GM04503 (cell line): Measurements from ENCODE around the gene ABCF1.

Source experiments
- DNase-seq: peaks from one replicate; pipeline ENCODE4 v3.0.0-alpha.2; 2012; ENCODE audit warnings: low read depth

Gene ABCF1

GRCh38 chr6:30626484-30627366 lies 55.5 kb downstream of the ABCF1 start, which contains the start of gene ATAT1:
Gene ATAT1 (plus strand): TSS chr6:30626874.
- DNase-seq = no peak

GRCh38 chr6:30635834-30636233 lies 64.6 kb downstream of the ABCF1 start:
- no peak for DNase-seq

GRCh38 chr6:30640481-30640880 lies 69.2 kb downstream of the ABCF1 start:
- DNase-seq = no peak

GRCh38 chr6:30641048-30641447 lies 69.8 kb downstream of the ABCF1 start:
- no peak for DNase-seq
